Erythroblast (primary cell): ENCODE measurements around the gene SCNN1G.

Experiments used
- GATA1 ChIP-seq: IDR thresholded peaks from 2 replicates; pipeline ENCODE4 v1.6.1; 2011; ENCODE audit warnings: low read depth, mild to moderate bottlenecking, control low read depth, low read length, moderate library complexity
- POLR2A ChIP-seq: IDR thresholded peaks from 2 replicates; pipeline ENCODE4 v1.6.1; 2011; ENCODE audit warnings: mild to moderate bottlenecking, low read length

DNA sequence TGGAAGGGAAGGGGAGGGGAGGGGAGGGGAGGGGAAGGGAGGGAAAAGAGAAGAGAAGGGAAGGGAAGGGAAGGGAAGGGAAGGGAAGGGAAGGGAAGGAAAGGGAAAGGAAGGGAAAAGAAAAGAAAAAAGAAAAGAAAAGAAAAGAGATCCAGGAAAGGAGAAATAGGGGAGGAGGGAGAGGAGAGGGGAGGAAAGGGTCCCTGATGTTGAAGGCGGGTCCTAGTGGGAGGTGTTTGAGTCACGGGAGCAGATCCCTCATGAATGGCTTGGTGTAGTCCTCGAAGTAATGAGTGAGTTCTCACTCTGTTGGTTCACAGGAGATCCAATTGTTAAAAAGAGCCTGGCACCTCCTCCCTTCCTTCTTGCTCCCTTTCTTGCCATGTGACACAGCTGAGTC lies 26.4 kb upstream of the SCNN1G start:
- TF ChIP-seq POLR2A (no peak), GATA1 (no peak)
